GM12878 (cell line): ENCODE measurements around the gene PDGFD.

ENCODE experiments used
- CTCF ChIP-seq, 3 experiments: IDR thresholded peaks in 2 of 3; conservative IDR thresholded peaks in 1 of 3; 2 replicates each; pipeline ENCODE4 v1.5.1; 2011; ENCODE audit warnings: low read depth in 3 of 3, low read length in 3 of 3, mild to moderate bottlenecking in 3 of 3, control low read depth in 2 of 3, moderate library complexity in 2 of 3, inconsistent platforms in 1 of 3, mixed read lengths in 1 of 3; ENCODE audit not compliant: control insufficient read depth in 2 of 3, insufficient read depth in 1 of 3; ENCODE audit errors: extremely low read depth in 1 of 3
- HDGF ChIP-seq: fragments of 450-650 bp; IDR thresholded peaks from 2 replicates; pipeline ENCODE4 v1.6.1; 2016; ENCODE audit warnings: antibody characterized with exemption
- MAX ChIP-seq: IDR thresholded peaks from 2 replicates; pipeline ENCODE4 v1.6.1; 2012; ENCODE audit warnings: low read depth, low read length, improper control_type of control experiment
- MTA2 ChIP-seq: fragments of 450-650 bp; IDR thresholded peaks from 2 replicates; pipeline ENCODE4 v1.6.1; 2016; ENCODE audit warnings: low read depth, mild to moderate bottlenecking, moderate library complexity
- POLR2AphosphoS5 ChIP-seq: IDR thresholded peaks from 2 replicates; pipeline ENCODE4 v1.6.1; 2011; ENCODE audit warnings: mild to moderate bottlenecking, low read length, inconsistent platforms
- RCOR1 ChIP-seq: conservative IDR thresholded peaks from 2 replicates; pipeline ENCODE4 v1.6.1; 2012; ENCODE audit warnings: low read depth, low read length, improper control_type of control experiment
- REST ChIP-seq: IDR thresholded peaks from 2 replicates; pipeline ENCODE4 v1.6.1; 2012; ENCODE audit warnings: mild to moderate bottlenecking, low read depth, low read length
- SMARCA5 ChIP-seq: fragments of 450-650 bp; IDR thresholded peaks from 2 replicates; pipeline ENCODE4 v1.6.1; 2017; ENCODE audit warnings: mild to moderate bottlenecking
- SP1 ChIP-seq: IDR thresholded peaks from one replicate; pipeline ENCODE4 v1.6.1; 2011; ENCODE audit warnings: low read depth, low read length
- STAT1 ChIP-seq: fragments of 450-650 bp; conservative IDR thresholded peaks from 2 replicates; pipeline ENCODE4 v1.6.1; 2014; ENCODE audit warnings: antibody characterized with exemption, mild to moderate bottlenecking
- ZNF384 ChIP-seq: IDR thresholded peaks from 2 replicates; pipeline ENCODE4 v1.6.1; 2012; ENCODE audit warnings: low read depth, mild to moderate bottlenecking, low read length, improper control_type of control experiment, borderline replicate concordance

GRCh38 chr11:104206936-104207335 lies 43.0 kb upstream of the PDGFD start:
- TF ChIP-seq CTCF (IDR thresholded peaks at IDR 0.05 in 2 of 3, conservative IDR thresholded peaks at IDR 0.05 in 1 of 3; ENCODE audit: control insufficient read depth in 2 of 3, extremely low read depth in 1 of 3, insufficient read depth in 1 of 3, low read depth in 3 of 3, low read length in 3 of 3): no peak
- no peak for TF ChIP-seq MTA2
- TF ChIP-seq ZNF384: no peak
- no peak for TF ChIP-seq SMARCA5
- TF ChIP-seq REST: no peak
- TF ChIP-seq MAX: no peak
- no peak for TF ChIP-seq STAT1
- TF ChIP-seq SP1: no peak
- no peak for TF ChIP-seq POLR2AphosphoS5
- no peak for TF ChIP-seq RCOR1
- no peak for TF ChIP-seq HDGF
